GM12892 (cell line): Measurements from ENCODE around the gene GGACT.

Experiments used
- POLR2A ChIP-seq: IDR thresholded peaks from 2 replicates; pipeline ENCODE4 v1.6.1; 2011; ENCODE audit warnings: low read depth, low read length, control low read depth
- POLR2AphosphoS5 ChIP-seq: IDR thresholded peaks from 2 replicates; pipeline ENCODE4 v1.6.1; 2011; ENCODE audit warnings: low read depth, low read length, control low read depth
- TAF1 ChIP-seq: IDR thresholded peaks from 2 replicates; pipeline ENCODE4 v1.6.1; 2011; ENCODE audit warnings: low read depth, mild to moderate bottlenecking, control low read depth, low read length, borderline replicate concordance

- TF ChIP-seq POLR2AphosphoS5, result no peak
- no peak for TF ChIP-seq POLR2A
- no peak for TF ChIP-seq TAF1
These were observed 81.8 kb downstream of the GGACT start for GRCh38 chr13:100506600-100507422.
